HG02943 (cell line): ENCODE results near the gene PFN3.

ENCODE experiments used
- ATAC-seq: cut with Tn5 transposase; IDR thresholded peaks from one replicate; pipeline ENCODE4 v1.9.1; 2021; ENCODE audit warnings: mild to moderate bottlenecking, low read depth, moderate library complexity; ENCODE audit not compliant: unreplicated experiment

PFN3 gene

GRCh38 chr5:177439518-177440053 lies 39.1 kb upstream of the PFN3 start:
- no peak for ATAC-seq

GRCh38 chr5:177438468-177438867 lies 38.0 kb upstream of the PFN3 start:
- ATAC-seq: no peak

GRCh38 chr5:177437623-177438022 lies 37.2 kb upstream of the PFN3 start:
- ATAC-seq: no peak

- no peak for ATAC-seq
Measured at GRCh38 chr5:177435847-177436536, 35.5 kb upstream of the PFN3 start.

- no peak for ATAC-seq
Measured at GRCh38 chr5:177434942-177435738, 34.7 kb upstream of the PFN3 start.

- ATAC-seq: no peak
Measured at GRCh38 chr5:177434437-177434836, 34.0 kb upstream of the PFN3 start.

- no peak for ATAC-seq
Measured at GRCh38 chr5:177433658-177434217, 33.3 kb upstream of the PFN3 start.

GRCh38 chr5:177432839-177433657 lies 32.6 kb upstream of the PFN3 start:
- no peak for ATAC-seq

GRCh38 chr5:177432143-177432838 lies 31.8 kb upstream of the PFN3 start:
- no peak for ATAC-seq

GRCh38 chr5:177431317-177432142 lies 31.1 kb upstream of the PFN3 start:
- peak; percentile 46 for ATAC-seq

GRCh38 chr5:177430972-177431316 lies 30.5 kb upstream of the PFN3 start:
- peak; percentile 0 for ATAC-seq

- ATAC-seq: no peak
Measured at GRCh38 chr5:177430140-177430951, 29.9 kb upstream of the PFN3 start.

GRCh38 chr5:177429248-177430040 lies 29.0 kb upstream of the PFN3 start:
- no peak for ATAC-seq

GRCh38 chr5:177428574-177429217 lies 28.2 kb upstream of the PFN3 start:
- no peak for ATAC-seq

GRCh38 chr5:177427919-177428573 lies 27.6 kb upstream of the PFN3 start:
- ATAC-seq: no peak

- ATAC-seq: no peak
Measured at GRCh38 chr5:177427211-177427822, 26.9 kb upstream of the PFN3 start.
